Effector CD4-positive, alpha-beta T cell (primary cell): Measurements from ENCODE around the gene IFNAR1.
A peak's percentile ranks its signal among the peaks of the same experiment; 100 is the strongest.

ENCODE experiments used
- DNase-seq: peaks from one replicate; pipeline ENCODE4 v3.0.0-alpha.2; 2020

The IFNAR1 gene

GRCh38 chr21:33403786-33404585 is 79.2 kb downstream of the IFNAR1 start:
- peak; percentile 16 for DNase-seq

DNA sequence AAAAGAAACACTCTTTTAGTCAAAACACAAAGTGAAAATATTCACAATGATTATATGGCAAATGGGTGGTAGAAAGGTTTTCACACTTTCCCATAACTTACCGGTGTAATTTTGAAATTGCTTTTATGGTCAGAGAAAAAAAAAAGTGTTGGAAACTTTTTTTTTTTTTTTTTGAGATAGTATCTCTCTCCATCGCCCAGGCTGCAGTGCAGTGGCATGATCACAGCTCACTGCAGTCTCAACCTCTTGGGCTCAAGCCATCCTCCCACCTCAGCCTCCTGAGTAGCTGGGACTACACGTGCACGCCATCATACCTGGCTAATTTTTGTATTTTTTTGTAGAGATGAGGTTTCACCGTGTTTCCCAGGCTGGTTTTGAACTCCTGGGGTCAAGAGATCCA is 81.7 kb downstream of the IFNAR1 start:
- no peak for DNase-seq
